ENCODE results near the gene DDC. TPM values are rescaled to one million over a fixed set of nuclear protein-coding genes. Genes with fewer than 3 reads are reported as not detected.

DDC gene
- 10 to 100 TPM; 16.1 to 71.3 (median 42.5) TPM for total RNA-seq

GRCh38 chr7:50564640-50565558 lies at the start of gene DDC:
Gene DDC (minus strand): TSS chr7:50565405. CDS start chr7:50544085, 21,320 bp downstream.
- in situ Hi-C loops (cut with MboI; ENCODE audit: low pct_ligation_motif_present in 1 of 4, low pct_unique_long_range_greater_than_20kb in 1 of 4, low sequenced_read_pairs in 3 of 4) (no loop called here), intact Hi-C loops (cut with DNase I; ENCODE audit: low total_unique reads) (no loop called here)
- WGBS, 2 donors (ENCODE audit: low coverage in 1 of 2): 34 to 42% methylated on average over 6 to 8 of the region's 8 CpGs
- peak; percentile 26 for DNase-seq
- no peak for TF ChIP-seq CTCF (IDR thresholded peaks at IDR 0.05)
- no peak for TF ChIP-seq POLR2AphosphoS5 (IDR thresholded peaks at IDR 0.05)
- TF ChIP-seq EP300 (IDR thresholded peaks at IDR 0.05; ENCODE audit: low read depth): no peak
- no peak for TF ChIP-seq POLR2A (IDR thresholded peaks at IDR 0.05)
- Histone ChIP-seq H3K27me3 (no peaks in the 10 kb centered on the region), H3K4me1 (peaks cover 0 to 17% (median 5%) of the 10 kb centered on the region in 4 donors), H3K4me3 (peak within 1 kb of the TSS in 3 of 4 donors; percentile 2 to 29 (median 22)), H3K36me3 (no peaks in the 10 kb centered on the region), H3K9me3 (no peaks in the 10 kb centered on the region), H3K27ac (peak within 1 kb of the TSS; percentile 52 to 81 (median 68))

GRCh38 chr7:50613473-50613872 lies 48.3 kb upstream of the DDC start:
- intact Hi-C loops (cut with DNase I; ENCODE audit: low total_unique reads): no loop called here
- in situ Hi-C loops (cut with MboI; ENCODE audit: low pct_ligation_motif_present in 1 of 4, low pct_unique_long_range_greater_than_20kb in 1 of 4, low sequenced_read_pairs in 3 of 4): loop anchor here in 1 of 4 donors (25.0 kb wide), 1 partner anchor 151 kb away; the partner anchor contains the start of gene FIGNL1
- no peak overlapping the region for H3K4me3 ChIP-seq
- 89% methylated on average over 8 of the region's 8 CpGs; no CpG with 5 or more reads in 1 of the 2 donors for WGBS, 2 donors (ENCODE audit: low coverage in 1 of 2)
- H3K27ac ChIP-seq: peak overlapping the region in 1 of 4 donors; percentile 45
- no peaks in the 10 kb centered on the region for H3K27me3 ChIP-seq
- H3K9me3 ChIP-seq: no peaks in the 10 kb centered on the region
- H3K4me1 ChIP-seq: peaks cover 0 to 11% (median 5%) of the 10 kb centered on the region in 4 donors
- no peaks in the 10 kb centered on the region for H3K36me3 ChIP-seq
- TF ChIP-seq CTCF (IDR thresholded peaks at IDR 0.05) (no peak), POLR2A (IDR thresholded peaks at IDR 0.05) (no peak), EP300 (IDR thresholded peaks at IDR 0.05; ENCODE audit: low read depth) (no peak), POLR2AphosphoS5 (IDR thresholded peaks at IDR 0.05) (no peak)
- no peak for DNase-seq

GRCh38 chr7:50612704-50613103 lies 47.5 kb upstream of the DDC start:
- intact Hi-C loops (cut with DNase I; ENCODE audit: low total_unique reads): no loop called here
- H3K9me3 ChIP-seq: no peaks in the 10 kb centered on the region
- in situ Hi-C loops (cut with MboI; ENCODE audit: low pct_ligation_motif_present in 1 of 4, low pct_unique_long_range_greater_than_20kb in 1 of 4, low sequenced_read_pairs in 3 of 4): loop anchor here in 1 of 4 donors (25.0 kb wide), 1 partner anchor 150 kb away; the partner anchor contains the start of gene FIGNL1
- no peaks in the 10 kb centered on the region for H3K36me3 ChIP-seq
- H3K4me3 ChIP-seq: no peak overlapping the region
- WGBS, 2 donors (ENCODE audit: low coverage in 1 of 2): 69 to 89% methylated on average over 4 to 5 of the region's 5 CpGs
- H3K27me3 ChIP-seq: no peaks in the 10 kb centered on the region
- peak overlapping the region in 3 of 4 donors; percentile 1 to 45 (median 28) for H3K27ac ChIP-seq
- no peak for DNase-seq
- TF ChIP-seq POLR2AphosphoS5 (IDR thresholded peaks at IDR 0.05) (peak in 2 of 3 donors; percentile 31 to 41), POLR2A (IDR thresholded peaks at IDR 0.05) (no peak)
- H3K4me1 ChIP-seq: peaks cover 0 to 11% (median 5%) of the 10 kb centered on the region in 4 donors

GRCh38 chr7:50610521-50611277 lies 45.5 kb upstream of the DDC start:
- 62 to 74% methylated on average over 6 of the region's 6 CpGs for WGBS, 2 donors (ENCODE audit: low coverage in 1 of 2)
- no peak overlapping the region for H3K27ac ChIP-seq
- no peaks in the 10 kb centered on the region for H3K27me3 ChIP-seq
- no peak for DNase-seq
- intact Hi-C loops (cut with DNase I; ENCODE audit: low total_unique reads): no loop called here
- in situ Hi-C loops (cut with MboI; ENCODE audit: low pct_ligation_motif_present in 1 of 4, low pct_unique_long_range_greater_than_20kb in 1 of 4, low sequenced_read_pairs in 3 of 4): loop anchor here in 1 of 4 donors (25.0 kb wide), 1 partner anchor 148 kb away; the partner anchor contains the start of gene FIGNL1
- TF ChIP-seq CTCF (IDR thresholded peaks at IDR 0.05) (no peak), EP300 (IDR thresholded peaks at IDR 0.05; ENCODE audit: low read depth) (no peak), POLR2A (IDR thresholded peaks at IDR 0.05) (no peak), POLR2AphosphoS5 (IDR thresholded peaks at IDR 0.05) (no peak)
- H3K4me1 ChIP-seq: peaks cover 0 to 9% (median 5%) of the 10 kb centered on the region in 4 donors
- no peaks in the 10 kb centered on the region for H3K9me3 ChIP-seq
- peaks cover 0 to 6% (median 0%) of the 10 kb centered on the region in 4 donors for H3K36me3 ChIP-seq
- H3K4me3 ChIP-seq: no peak overlapping the region
